Smooth muscle cell (in vitro differentiated cells): ENCODE measurements around the gene KRTAP5-3. TPM values are rescaled to one million over a fixed set of nuclear protein-coding genes. Genes with fewer than 3 reads are reported as not detected.

Experiments
- DNase-seq: peaks from one replicate; lab custom pipeline; 2025; ENCODE audit not compliant: unreplicated experiment; lab: John Stamatoyannopoulos, UW
- H2AFZ ChIP-seq: fragments of 200-600 bp; sonication (generic); 2 replicates; pipeline ENCODE4 v1.6.0; 2016; ENCODE audit warnings: antibody characterized with exemption, low read depth, mild to moderate bottlenecking
- H3F3A ChIP-seq: fragments of 200-600 bp; sonication (generic); 2 replicates; pipeline ENCODE4 v1.6.0; 2017; ENCODE audit warnings: antibody characterized with exemption, low read depth
- H3K27ac ChIP-seq: fragments of 200-600 bp; sonication (generic); 2 replicates; pipeline ENCODE4 v1.5.1; 2016; ENCODE audit warnings: low read depth, mild to moderate bottlenecking
- H3K27me3 ChIP-seq: fragments of 200-600 bp; sonication (generic); 2 replicates; pipeline ENCODE4 v1.6.1; 2016; ENCODE audit warnings: low read depth, mild to moderate bottlenecking
- H3K36me3 ChIP-seq: fragments of 200-600 bp; sonication (generic); 2 replicates; pipeline ENCODE4 v1.5.1; 2016; ENCODE audit warnings: low read depth
- H3K4me1 ChIP-seq: fragments of 200-600 bp; sonication (generic); 2 replicates; pipeline ENCODE4 v1.5.1; 2016; ENCODE audit warnings: low read depth
- H3K4me2 ChIP-seq: fragments of 200-600 bp; sonication (generic); 2 replicates; pipeline ENCODE4 v1.6.0; 2016; ENCODE audit warnings: mild to moderate bottlenecking
- H3K4me3 ChIP-seq: fragments of 200-600 bp; sonication (generic); 2 replicates; pipeline ENCODE4 v1.5.1; 2016; ENCODE audit warnings: mild to moderate bottlenecking
- H3K79me2 ChIP-seq: fragments of 200-600 bp; sonication (generic); 2 replicates; pipeline ENCODE4 v1.6.0; 2016; ENCODE audit warnings: low read depth, mild to moderate bottlenecking
- H3K9ac ChIP-seq: fragments of 200-600 bp; sonication (generic); 2 replicates; pipeline ENCODE4 v1.6.0; 2016; ENCODE audit warnings: low read depth
- H3K9me3 ChIP-seq: fragments of 200-600 bp; sonication (generic); replicated peaks from 2 replicates; pipeline ENCODE4 v1.5.1; 2016; ENCODE audit warnings: low read depth
- H4K20me1 ChIP-seq: fragments of 200-600 bp; sonication (generic); 2 replicates; pipeline ENCODE4 v1.6.0; 2016; ENCODE audit warnings: low read depth
- CTCF ChIP-seq: fragments of 200-600 bp; sonication (generic); IDR thresholded peaks from 2 replicates; pipeline ENCODE4 v1.5.1; 2017; ENCODE audit warnings: borderline replicate concordance, mild to moderate bottlenecking, antibody characterized with exemption; ENCODE audit not compliant: insufficient read depth, poor library complexity, severe bottlenecking
- WGBS: methylation state at CpG from one replicate; pipeline ENCODE4 v1.1.7; 2016; ENCODE audit warnings: low lambda C conversion rate; 5-methylcytosine and 5-hydroxymethylcytosine counted together
- polyA plus RNA-seq: library from polyadenylated mRNA; unstranded; fragments of >200 nt; fragmentation: Nextera tagmentation; extraction: Ambion mirVana; gene quantifications from 2 replicates; pipeline ENCODE4 v1.2.1, GENCODE V29; 2016
- total RNA-seq: library from RNA; depleted of rRNA; stranded (reverse); fragments of >200 nt; gene quantifications from 2 replicates; pipeline ENCODE4 v1.2.3, GENCODE V29; 2014

The KRTAP5-3 gene
- total and polyA plus RNA-seq, 2 experiments from 2014 or later: not detected

GRCh38 chr11:1644601-1645356 lies 36.5 kb upstream of the KRTAP5-3 start:
- no peak overlapping the region for H3K9ac ChIP-seq
- no peak for DNase-seq
- 90% methylated on average over 20 of the region's 20 CpGs for WGBS
- H4K20me1 ChIP-seq: no peaks in the 10 kb centered on the region
- no peak overlapping the region for H3K4me2 ChIP-seq
- no peaks in the 10 kb centered on the region for H3K4me1 ChIP-seq
- H3F3A ChIP-seq: no peaks in the 10 kb centered on the region
- H3K27ac ChIP-seq: no peak overlapping the region
- no peaks in the 10 kb centered on the region for H3K9me3 ChIP-seq
- no peak overlapping the region for H3K4me3 ChIP-seq
- no peaks in the 10 kb centered on the region for H3K27me3 ChIP-seq
- H3K36me3 ChIP-seq: no peaks in the 10 kb centered on the region
- TF ChIP-seq CTCF: no peak
- no peak overlapping the region for H2AFZ ChIP-seq
- no peaks in the 10 kb centered on the region for H3K79me2 ChIP-seq

- Histone ChIP-seq H3F3A (no peaks in the 10 kb centered on the region), H4K20me1 (no peaks in the 10 kb centered on the region), H3K4me1 (no peaks in the 10 kb centered on the region), H3K9ac (no peak overlapping the region), H3K27me3 (no peaks in the 10 kb centered on the region), H3K36me3 (no peaks in the 10 kb centered on the region), H3K4me3 (no peak overlapping the region), H3K4me2 (no peak overlapping the region), H3K9me3 (no peaks in the 10 kb centered on the region), H2AFZ (no peak overlapping the region), H3K79me2 (no peaks in the 10 kb centered on the region), H3K27ac (no peak overlapping the region)
- DNase-seq: no peak
- no peak for TF ChIP-seq CTCF
- WGBS: 93% methylated on average over 20 of the region's 20 CpGs
Observed at GRCh38 chr11:1643146-1643690, 35.0 kb upstream of the KRTAP5-3 start.

- Histone ChIP-seq H3K9ac (no peak overlapping the region), H3K36me3 (no peaks in the 10 kb centered on the region), H3F3A (no peaks in the 10 kb centered on the region), H3K4me2 (no peak overlapping the region), H3K4me1 (no peaks in the 10 kb centered on the region), H3K4me3 (no peak overlapping the region), H4K20me1 (no peaks in the 10 kb centered on the region), H2AFZ (no peak overlapping the region), H3K27me3 (no peaks in the 10 kb centered on the region), H3K27ac (no peak overlapping the region), H3K79me2 (no peaks in the 10 kb centered on the region), H3K9me3 (no peaks in the 10 kb centered on the region)
- TF ChIP-seq CTCF: no peak
- DNase-seq: no peak
- WGBS: 92% methylated on average over 23 of the region's 29 CpGs
Observed at GRCh38 chr11:1642288-1643145, 34.3 kb upstream of the KRTAP5-3 start.
